G401 (cell line): Measurements from ENCODE around the gene WDFY1. TPM values are rescaled to one million over a fixed set of nuclear protein-coding genes. Genes with fewer than 3 reads are reported as not detected.
"Not testable (repeated sequence)": the region's sequence is repeated elsewhere in the genome, so short reads cannot be mapped to it uniquely, and the experiment has no call there.

ENCODE experiments used
- DNase-seq: peaks from one replicate; pipeline ENCODE4 v3.0.0-alpha.2; 2015; ENCODE audit warnings: low spot score
- in situ Hi-C: cut with HindIII; loops from 2 replicates; pipeline ENCODE4 v1.10.0; 2016; ENCODE audit warnings: low sequenced_read_pairs, mixed read lengths
- total RNA-seq: library from RNA; depleted of rRNA; stranded (reverse); fragments of >200 nt; shearing (Covaris generic); gene quantifications from 2 replicates; pipeline ENCODE4 v1.2.3, GENCODE V29; 2014

The WDFY1 gene
- total RNA-seq, 1 experiment from 2014 or later: 108 TPM

DNA sequence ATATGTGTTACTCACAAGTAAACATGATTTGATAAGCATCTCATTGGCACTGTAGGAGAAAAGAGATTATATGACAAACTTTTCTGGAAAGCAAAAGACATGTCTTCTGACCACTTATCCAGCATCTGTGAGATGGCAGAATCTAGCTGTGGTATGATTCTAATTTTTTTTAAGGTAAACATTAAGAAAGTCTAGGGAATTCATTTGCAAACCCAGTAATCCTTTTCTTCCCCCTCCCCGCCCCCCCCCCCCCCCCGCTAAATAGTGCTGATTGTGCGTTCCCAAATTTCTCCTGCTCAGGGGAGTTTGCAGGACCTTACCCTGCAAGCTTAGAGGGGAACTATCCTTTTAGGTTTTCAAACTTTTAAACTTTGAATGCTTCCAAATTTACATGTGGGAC is 24.2 kb upstream of the WDFY1 start:
- no peak for DNase-seq
- in situ Hi-C loops: no loop called here

DNA sequence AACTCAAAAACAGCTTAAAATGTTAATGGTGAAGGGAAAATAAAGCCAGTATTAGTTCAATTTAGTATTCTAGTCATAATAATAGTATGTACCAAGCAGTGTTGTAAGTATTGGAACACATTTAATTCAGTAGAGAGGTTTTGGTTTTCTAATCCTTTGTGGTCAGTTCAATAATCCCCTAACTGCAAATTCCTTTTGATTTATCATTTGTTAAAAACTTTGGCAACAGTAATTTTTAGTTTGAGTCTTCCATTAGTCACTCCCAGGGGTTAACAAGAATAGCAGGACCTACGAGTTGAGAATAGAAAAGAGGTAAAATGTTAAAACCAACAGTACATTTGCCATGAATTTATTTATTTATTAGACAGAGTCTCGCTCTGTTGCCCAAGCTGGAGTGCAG is 22.8 kb upstream of the WDFY1 start:
- DNase-seq: no peak
- in situ Hi-C loops: no loop called here

DNA sequence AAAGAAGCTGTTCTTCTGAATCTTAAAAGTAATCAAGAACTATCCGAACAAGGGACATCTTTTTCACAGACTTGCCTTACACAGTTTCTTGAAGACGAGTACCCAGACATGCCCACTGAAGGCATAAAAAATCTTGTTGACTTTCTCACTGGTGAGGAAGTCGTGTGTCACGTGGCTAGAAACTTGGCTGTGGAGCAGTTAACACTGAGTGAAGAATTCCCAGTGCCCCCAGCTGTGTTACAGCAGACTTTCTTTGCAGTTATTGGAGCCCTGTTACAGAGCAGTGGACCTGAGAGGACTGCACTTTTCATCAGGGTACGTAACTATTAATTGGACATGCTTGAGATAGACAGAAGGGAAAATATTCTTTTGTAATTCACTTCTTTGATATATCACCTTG is 14.6 kb upstream of the WDFY1 start:
- in situ Hi-C loops: no loop called here
- DNase-seq: no peak

DNA sequence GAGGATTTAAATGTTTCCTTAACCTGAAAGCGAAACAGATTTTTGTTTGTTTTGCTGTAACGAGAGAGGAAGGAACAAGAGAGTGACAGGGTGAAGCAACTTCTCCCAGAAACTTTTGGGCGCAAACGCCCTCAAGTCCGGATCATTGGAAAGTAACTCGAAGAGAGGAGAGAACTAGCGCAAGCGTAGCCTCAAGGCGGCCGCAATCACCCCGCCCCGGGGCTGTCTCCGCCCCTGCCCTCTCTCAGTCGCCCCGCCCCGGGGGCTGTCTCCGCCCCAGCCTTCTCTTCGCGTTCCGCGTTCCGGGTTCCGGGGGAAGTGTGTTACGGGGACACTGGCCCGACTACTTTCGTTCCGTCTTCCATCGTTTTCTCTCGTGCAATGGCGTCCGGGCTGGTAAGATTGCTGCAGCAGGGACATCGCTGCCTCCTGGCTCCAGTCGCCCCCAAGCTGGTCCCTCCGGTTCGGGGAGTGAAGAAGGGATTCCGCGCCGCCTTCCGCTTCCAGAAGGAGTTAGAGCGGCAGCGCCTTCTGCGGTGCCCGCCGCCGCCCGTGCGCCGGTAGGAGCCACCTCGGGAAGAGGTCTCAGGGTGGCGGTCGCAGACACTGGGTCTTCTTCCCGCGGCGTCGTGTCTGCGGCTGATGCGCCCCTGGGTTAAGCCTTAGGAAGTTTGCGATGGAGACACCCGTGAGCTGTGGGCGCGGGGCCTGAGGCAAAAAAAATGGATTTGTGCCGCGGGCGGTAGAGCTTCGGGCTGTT is 12.1 kb upstream of the WDFY1 start, which contains the start of gene MRPL44:
Gene MRPL44 (plus strand): TSS at position 372 of the 760 bp plus-strand sequence. CDS start 10 bp downstream, at position 382.
- peak; percentile 96 for DNase-seq
- in situ Hi-C loops: no loop called here

DNA sequence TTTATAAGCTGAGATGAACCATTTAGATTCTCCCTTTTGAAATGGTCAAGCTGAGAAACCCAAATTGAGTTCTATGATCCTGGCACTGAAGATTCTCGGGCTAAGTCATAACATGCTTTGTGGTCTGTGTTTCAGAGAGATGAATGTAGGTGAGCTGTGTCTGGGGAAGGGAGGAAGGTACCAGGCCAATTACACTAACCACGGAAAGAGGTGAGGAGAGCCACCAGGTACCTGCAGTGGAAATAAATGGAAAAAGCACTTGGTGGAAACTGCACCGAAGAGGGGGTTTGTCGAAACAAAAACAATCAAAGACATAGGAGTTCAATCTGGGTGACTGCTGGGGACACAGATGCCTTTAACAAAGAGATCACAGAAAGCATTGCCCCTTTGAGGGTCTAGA is 11.2 kb upstream of the WDFY1 start:
- no peak for DNase-seq
- in situ Hi-C loops: no loop called here

DNA sequence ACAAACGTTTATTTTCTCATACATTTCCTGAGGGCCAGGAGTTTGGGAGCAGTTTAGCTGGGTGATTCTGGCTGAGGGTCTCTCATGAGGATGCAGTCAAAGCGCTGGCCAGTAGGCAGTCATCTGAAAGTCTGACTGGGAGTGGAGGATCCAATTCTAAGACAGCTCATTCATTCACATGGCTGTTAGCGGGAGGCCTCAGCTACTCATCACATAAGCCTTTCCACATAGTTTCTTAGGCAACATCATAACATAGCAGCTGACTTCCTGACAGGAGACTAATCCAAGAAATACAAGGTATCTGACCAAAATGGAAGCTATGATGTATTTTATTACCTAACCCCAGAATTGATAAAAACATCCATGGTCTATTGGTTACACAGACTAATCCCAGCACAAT is 9.3 kb upstream of the WDFY1 start:
- DNase-seq: no peak
- in situ Hi-C loops: no loop called here

DNA sequence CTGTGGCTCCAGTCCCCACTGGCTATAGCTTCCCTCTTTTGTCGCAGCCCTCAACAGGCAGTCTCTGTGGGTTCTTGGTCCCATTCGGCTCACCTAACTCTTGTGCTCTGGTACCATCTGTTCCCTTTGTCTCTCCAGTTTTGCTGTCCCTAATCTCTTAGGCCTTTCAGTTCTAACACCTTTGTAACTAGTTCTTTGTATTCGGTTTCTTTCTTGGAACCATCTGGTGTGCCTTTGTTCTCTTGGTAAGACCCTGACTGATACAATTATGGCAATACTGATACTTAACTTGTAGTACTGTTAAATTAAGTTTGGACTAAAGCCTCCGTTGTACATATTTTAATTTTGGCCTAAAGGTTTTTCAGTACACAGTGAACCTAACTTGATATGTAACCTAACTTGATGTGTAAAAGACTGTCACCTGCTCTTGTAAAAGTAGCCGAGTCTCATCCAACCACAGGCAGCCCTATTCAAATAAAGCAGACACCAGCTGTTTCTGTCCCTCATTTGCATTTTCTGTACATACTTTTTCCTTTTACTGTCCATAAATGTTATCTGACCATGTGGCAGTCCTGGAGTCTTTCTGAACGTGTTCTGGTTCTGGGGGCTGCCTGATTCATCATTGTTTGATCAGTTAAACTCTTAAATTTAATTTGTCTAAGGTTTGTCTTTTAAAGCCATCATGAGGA is 7.3 kb upstream of the WDFY1 start:
- in situ Hi-C loops: no loop called here
- DNase-seq: no peak

DNA sequence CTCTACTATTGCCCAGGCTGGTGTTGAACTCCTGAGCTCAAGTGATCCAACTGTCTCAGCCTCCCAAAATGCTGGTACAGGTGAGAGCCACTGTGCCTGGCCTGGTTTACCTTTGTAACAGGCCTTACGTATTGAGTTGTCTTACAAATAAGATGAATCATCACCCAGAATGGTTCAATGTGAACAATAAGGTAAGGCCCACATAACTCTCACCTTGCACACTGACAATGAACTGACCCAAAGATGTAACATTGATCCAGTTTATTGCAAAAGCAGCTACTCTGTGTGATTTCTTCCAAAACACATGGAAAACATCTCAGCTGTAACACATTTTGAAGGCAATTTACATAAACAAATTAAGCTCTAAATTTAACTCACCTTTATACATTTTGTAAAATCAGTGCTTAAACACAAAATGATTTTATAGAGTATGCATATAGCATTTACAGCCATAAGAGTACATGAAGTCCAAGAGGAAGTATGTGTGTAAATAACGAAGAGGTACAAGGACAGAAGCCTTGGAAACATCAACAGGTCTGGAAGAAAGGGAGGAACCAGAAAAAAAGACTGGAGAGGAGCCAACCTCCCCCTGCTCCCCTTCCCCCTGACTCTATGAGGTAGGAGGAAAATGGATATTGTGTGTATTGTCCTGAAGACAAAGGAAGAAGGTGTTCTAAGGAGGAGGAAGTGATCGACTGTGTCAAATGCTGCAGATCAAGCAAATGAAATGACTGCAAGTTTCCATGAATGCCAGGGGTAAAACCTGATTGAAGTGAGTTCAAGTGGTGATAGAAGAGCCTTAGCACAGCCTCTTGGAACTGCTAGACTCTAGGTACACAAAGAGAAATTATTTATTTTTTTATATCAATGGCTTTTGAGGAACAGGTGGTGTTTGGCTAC is 5.6 kb upstream of the WDFY1 start:
- no peak for DNase-seq
- in situ Hi-C loops: no loop called here

DNA sequence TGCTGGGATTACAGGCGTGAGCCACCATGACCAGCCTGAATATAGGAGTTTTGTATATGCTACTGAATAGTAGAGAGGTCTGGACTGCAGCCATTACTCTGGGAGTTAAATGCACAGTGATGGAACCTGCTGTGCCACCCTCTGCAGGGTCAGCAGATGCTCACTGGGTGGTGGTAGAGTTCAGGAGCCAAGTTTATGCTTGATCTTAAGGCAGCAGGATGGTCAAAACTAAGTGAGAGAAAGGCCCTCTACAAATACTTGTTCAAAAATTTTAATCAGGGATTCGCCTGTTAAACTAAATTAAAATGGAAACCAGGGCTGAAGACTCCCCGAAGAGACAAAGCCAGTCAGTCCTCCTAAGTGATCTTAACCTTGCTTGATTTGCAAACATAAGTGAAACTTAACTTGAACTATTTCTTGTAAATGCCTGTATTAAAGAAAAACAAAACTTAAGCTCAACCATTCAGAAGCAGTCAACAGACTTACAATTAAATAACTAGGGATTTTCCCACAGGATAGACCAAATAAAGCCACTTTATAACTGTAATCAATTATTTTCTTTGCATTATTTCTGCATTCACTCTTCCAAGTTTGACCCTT is 4.2 kb upstream of the WDFY1 start:
- no peak for DNase-seq
- in situ Hi-C loops: no loop called here

DNA sequence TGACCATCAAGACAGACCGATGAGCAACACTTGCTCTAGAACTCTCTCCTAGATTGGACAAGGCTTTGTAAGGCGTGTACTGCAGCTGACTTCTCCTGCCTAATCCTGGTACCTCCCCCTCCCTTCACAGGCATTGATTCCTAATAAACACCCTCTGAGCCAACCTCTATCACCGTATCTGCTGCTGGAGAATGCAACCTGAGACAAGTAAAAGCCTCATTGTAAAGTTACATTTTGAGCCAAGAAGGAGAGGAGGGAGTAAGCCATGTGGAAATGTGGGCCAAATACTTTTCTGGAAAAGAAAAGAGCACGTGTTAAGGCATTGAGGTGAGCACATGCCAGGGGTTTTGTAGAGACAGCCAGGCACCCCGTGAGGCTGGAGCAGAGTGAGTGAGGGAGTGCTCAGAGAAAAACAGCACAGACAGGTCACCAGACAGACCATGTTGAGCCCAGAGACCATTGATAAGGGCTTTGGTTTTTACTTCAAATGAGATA is 2.6 kb upstream of the WDFY1 start:
- in situ Hi-C loops: no loop called here
- no peak for DNase-seq

DNA sequence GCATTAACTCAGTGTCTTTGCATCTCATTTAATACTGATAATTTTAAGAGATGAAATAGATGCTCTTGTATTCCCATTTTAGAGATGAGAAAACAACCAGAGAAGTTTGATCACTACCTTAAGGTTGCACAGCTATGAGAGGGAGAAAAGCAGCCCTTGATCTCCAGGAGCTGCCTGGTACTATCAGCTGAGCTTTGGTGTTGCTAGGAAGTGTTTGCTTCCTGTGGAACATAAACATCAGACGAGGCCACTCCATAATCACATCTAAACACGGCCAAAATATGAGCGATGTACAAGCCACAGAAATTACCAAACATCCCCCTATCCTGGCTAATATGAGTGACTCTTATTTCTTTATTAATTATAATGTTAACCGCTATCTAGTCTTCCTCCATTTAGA is 620 bp upstream of the WDFY1 start:
- DNase-seq: no peak
- in situ Hi-C loops: no loop called here

DNA sequence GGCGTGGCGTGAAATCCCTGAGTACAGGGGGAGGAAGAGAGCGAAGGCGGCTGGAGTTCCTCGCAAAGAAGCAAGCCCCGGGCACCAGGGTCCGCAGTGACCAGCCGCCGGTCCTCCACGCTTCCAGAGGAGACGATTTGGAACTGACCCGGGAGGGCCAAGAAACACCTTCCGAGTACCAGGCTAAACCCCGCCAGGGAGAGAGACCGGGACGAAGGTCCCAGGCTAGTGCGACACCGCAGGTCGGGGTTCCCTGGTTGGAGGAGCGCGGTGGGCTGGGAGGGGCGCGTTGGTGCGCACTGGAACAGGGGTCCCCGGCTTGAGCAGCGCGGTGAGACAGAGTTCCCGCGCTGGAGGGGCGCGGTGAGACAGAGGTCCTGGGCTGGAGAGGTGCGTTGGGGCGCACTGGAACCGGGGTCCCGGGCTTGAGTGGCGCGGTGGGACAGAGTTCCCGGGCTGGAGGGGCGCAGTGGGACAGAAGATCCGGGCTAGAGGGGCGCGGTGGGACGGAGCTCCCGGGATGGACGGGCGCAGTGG is 901 bp downstream of the WDFY1 start:
- in situ Hi-C loops: no loop called here

DNA sequence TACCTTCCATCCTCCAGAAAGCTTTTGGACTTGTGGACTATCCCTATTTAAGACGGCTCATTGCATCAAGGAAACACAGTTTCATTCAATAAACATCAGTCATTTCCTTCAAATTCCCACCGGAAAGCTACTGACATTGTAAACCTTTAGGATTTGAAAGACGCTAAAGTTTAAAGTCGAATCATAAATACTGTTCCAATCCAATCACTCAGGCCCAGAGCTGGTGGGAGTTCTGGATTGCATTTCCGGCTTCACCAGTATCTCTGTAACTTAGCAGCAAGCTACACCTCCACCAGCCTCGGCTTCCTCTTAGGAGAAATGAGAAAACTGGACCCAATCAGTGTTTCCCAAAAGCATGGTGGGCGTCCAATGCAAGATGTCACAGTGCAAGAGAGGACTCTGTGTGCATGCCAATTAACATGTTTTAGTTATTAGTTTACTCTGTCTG is 1.6 kb downstream of the WDFY1 start:
- in situ Hi-C loops: no loop called here
- DNase-seq: peak; percentile 25

More for the DNA sequence above, 901 bp downstream of the WDFY1 start:
- DNase-seq: peak; percentile 46

DNA sequence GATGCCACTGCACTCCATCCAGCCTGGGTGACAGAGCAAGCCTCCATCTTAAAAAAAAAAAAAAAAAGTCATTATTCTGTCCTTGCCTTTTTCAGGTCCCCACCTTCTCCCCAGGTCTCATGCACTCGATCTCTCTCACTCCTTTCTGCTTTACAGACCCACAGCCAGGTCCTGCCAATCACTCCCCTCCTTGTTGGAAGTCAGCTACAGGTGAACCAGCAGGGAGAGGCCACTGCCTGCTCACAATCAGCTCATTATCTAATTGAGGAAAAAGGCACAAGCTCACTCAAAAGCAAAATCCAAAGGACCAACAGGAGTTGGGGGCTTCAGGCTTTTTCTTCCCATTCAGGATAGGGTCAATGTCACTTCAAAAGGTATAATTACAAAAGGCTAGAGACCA is 2.0 kb downstream of the WDFY1 start:
- in situ Hi-C loops: no loop called here
- no peak for DNase-seq

DNA sequence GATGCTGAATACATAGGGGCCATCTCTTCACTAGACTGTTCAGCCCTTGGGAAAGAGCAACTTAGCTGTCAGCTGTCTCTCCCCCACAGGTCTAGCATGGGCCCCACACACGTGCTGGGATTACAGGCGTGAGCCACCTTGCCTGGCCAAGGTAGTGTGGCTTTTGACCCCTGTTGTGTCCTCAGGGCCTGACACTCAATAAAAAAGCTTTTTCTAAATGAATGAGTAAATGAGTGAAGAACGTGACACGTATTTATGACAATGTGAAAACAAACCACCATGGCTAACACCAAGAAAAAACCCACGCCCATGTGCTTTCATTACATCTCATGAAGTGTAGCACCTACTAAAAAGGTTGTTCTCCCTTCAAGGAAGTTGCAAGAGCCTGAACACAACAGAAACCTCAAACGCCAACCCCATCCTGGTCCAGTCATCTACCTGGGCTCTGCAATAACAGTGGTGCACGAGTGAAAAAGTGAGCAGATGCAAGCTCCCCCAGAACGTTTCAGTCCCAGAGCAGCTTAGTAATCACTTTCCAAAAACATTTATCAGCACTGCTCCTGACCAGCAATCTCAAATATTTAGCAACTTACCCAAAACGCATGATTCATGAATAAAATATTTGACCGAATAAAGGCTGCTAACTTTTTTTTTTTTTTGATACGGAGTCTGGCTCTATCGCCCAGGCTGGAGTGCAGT is 3.4 kb downstream of the WDFY1 start:
- in situ Hi-C loops: no loop called here

DNA sequence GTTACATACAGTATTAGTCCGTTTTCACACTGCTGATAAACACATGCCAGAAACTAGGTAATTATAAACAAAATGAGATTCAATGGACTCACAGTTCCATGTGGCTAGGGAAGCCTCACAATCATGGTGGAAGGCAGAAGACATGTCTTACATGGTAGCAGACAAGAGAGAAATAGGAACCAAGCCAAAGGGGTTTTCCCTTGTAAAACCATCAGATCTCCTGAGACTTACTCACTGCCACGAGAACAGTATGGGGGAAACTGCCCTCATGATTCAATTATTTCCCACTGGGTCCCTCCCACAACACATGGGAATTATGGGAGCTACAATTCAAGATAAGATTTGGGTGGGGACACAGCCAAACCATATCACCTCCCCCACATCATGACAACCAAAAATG is 5.7 kb downstream of the WDFY1 start:
- in situ Hi-C loops, DNase-seq: not testable (repeated sequence)

More for the DNA sequence above, 3.4 kb downstream of the WDFY1 start:
- DNase-seq: no peak

DNA sequence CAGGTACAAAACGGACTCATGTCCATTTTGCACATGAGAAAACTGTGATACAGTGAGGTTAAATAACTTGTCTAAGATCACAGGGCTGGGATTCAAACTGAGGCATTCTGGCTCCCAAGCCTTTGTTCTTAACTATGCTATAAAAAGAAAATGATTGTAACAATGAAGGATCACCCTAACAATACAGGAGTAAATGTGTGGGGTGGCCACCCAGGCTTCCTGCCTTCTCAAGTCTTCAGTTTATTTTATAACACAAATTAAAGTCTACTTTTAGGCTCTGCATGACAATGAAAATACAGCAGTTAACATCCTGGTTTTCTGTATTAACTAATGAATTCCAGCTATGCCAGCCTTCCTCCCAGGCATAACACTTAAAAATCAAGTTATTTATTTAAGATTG is 7.6 kb downstream of the WDFY1 start:
- in situ Hi-C loops: no loop called here

DNA sequence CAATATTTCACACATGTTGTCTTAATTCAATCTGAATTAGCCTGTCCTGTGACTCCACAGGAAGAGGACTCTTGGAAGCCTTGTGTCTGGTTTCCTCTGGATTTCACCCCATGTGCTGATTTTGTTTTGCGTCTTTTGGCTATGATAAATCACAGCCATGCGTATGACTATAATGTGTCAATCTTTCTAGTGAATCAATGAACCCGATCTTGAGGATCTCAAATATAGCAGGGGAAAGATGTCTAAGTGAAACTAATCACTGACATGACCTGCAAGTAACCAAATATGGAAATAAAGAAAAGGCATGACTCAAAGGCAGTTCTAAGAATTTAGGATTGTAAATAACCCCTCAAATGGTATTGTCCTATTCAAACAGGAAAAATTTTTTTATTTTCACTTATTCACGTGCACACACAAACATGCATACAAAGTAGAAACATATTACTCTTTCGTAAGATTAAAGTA is 8.2 kb downstream of the WDFY1 start:
- in situ Hi-C loops: no loop called here
- DNase-seq: no peak

More for the DNA sequence above, 7.6 kb downstream of the WDFY1 start:
- no peak for DNase-seq
